HEK293 (cell line): ENCODE results near the gene ZNF593.

Experiments used
- GLI2 ChIP-seq: fragments of 450-650 bp; formaldehyde crosslinking; IDR thresholded peaks from 2 replicates; pipeline ENCODE4; 2017; ENCODE audit warnings: missing biosample characterization, missing genetic modification characterization, low read depth, borderline replicate concordance
- SETDB1 ChIP-seq: IDR thresholded peaks from one replicate; pipeline ENCODE4 v1.6.1; 2017; ENCODE audit warnings: mild to moderate bottlenecking, low read length, moderate library complexity, mixed read lengths; ENCODE audit not compliant: insufficient read length
- TCF7L2 ChIP-seq: IDR thresholded peaks from 2 replicates; pipeline ENCODE4 v1.6.1; 2011; ENCODE audit warnings: low read depth, mild to moderate bottlenecking, inconsistent platforms, low read length, moderate library complexity, borderline replicate concordance
- ZFP69B ChIP-seq: fragments of 450-650 bp; formaldehyde crosslinking; IDR thresholded peaks from 2 replicates; pipeline ENCODE4 v1.5.1; 2016; ENCODE audit warnings: missing biosample characterization, missing genetic modification characterization
- ZNF121 ChIP-seq: fragments of 450-650 bp; formaldehyde crosslinking; IDR thresholded peaks from 2 replicates; pipeline ENCODE4 v1.5.1; 2016; ENCODE audit warnings: missing biosample characterization, missing genetic modification characterization
- ZNF311 ChIP-seq: fragments of 450-650 bp; formaldehyde crosslinking; IDR thresholded peaks from 2 replicates; pipeline ENCODE4 v1.5.1; 2017; ENCODE audit warnings: missing biosample characterization, missing genetic modification characterization, borderline replicate concordance
- TF ChIP-seq, protein P1 (sequence below): fragments of 450-650 bp; formaldehyde crosslinking; IDR thresholded peaks from 2 replicates; pipeline ENCODE4 v1.5.1; 2016; ENCODE audit warnings: missing biosample characterization, missing genetic modification characterization, low read depth
- TF ChIP-seq, protein P2 (sequence below): fragments of 450-650 bp; formaldehyde crosslinking; IDR thresholded peaks from 2 replicates; pipeline ENCODE4 v1.5.1; 2016; ENCODE audit warnings: missing biosample characterization, missing genetic modification characterization
- TF ChIP-seq, protein P3 (sequence below): fragments of 450-650 bp; IDR thresholded peaks from 2 replicates; pipeline ENCODE4 v1.5.1; 2018; ENCODE audit warnings: missing biosample characterization, missing genetic modification characterization
- TF ChIP-seq, protein P4 (sequence below): fragments of 450-650 bp; formaldehyde crosslinking; IDR thresholded peaks from 2 replicates; pipeline ENCODE4 v1.5.1; 2016; ENCODE audit warnings: missing biosample characterization, missing genetic modification characterization

DNA sequence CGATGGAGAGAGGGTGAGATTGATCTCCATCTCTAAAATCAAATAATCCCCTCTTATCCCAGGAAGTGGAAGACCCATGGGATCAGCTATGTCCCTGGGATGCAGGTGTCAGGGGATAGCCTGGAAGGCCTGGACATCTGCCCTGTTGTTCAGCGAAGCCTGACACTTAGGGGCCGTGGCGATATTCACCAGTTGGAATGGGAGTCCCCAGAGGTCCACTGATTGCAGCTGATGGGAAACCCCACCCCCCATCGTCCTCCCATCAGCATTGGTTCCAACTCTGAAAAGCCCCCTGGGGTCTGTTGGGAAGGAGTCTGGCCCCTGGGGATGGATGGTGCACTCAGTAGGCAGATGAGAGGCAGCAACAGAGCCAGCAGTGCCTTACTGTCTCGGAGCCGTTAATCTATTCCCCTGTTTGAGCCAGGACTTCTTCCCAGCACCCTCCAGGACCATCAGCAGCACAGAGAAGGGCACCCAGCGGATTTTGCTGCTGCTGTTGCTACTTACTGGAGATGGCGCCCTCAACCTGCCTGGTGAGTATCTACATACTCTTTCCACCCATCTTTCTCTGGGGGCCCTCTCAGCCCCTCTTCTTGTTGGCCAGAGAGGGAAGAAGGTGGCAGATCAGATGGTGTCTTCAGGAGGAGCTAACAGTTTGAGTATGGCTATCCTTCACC is 34.1 kb downstream of the ZNF593 start:
- TF ChIP-seq, protein P1, sequence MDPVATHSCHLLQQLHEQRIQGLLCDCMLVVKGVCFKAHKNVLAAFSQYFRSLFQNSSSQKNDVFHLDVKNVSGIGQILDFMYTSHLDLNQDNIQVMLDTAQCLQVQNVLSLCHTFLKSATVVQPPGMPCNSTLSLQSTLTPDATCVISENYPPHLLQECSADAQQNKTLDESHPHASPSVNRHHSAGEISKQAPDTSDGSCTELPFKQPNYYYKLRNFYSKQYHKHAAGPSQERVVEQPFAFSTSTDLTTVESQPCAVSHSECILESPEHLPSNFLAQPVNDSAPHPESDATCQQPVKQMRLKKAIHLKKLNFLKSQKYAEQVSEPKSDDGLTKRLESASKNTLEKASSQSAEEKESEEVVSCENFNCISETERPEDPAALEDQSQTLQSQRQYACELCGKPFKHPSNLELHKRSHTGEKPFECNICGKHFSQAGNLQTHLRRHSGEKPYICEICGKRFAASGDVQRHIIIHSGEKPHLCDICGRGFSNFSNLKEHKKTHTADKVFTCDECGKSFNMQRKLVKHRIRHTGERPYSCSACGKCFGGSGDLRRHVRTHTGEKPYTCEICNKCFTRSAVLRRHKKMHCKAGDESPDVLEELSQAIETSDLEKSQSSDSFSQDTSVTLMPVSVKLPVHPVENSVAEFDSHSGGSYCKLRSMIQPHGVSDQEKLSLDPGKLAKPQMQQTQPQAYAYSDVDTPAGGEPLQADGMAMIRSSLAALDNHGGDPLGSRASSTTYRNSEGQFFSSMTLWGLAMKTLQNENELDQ (tag by site-specific recombination), result no peak
- TF ChIP-seq ZNF311 (tag by site-specific recombination), result no peak
- TF ChIP-seq ZNF121, result no peak
- TF ChIP-seq ZFP69B, result no peak
- no peak for TF ChIP-seq SETDB1
- TF ChIP-seq, protein P2, sequence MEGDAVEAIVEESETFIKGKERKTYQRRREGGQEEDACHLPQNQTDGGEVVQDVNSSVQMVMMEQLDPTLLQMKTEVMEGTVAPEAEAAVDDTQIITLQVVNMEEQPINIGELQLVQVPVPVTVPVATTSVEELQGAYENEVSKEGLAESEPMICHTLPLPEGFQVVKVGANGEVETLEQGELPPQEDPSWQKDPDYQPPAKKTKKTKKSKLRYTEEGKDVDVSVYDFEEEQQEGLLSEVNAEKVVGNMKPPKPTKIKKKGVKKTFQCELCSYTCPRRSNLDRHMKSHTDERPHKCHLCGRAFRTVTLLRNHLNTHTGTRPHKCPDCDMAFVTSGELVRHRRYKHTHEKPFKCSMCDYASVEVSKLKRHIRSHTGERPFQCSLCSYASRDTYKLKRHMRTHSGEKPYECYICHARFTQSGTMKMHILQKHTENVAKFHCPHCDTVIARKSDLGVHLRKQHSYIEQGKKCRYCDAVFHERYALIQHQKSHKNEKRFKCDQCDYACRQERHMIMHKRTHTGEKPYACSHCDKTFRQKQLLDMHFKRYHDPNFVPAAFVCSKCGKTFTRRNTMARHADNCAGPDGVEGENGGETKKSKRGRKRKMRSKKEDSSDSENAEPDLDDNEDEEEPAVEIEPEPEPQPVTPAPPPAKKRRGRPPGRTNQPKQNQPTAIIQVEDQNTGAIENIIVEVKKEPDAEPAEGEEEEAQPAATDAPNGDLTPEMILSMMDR (tag by site-specific recombination), result no peak
- TF ChIP-seq, protein P3, sequence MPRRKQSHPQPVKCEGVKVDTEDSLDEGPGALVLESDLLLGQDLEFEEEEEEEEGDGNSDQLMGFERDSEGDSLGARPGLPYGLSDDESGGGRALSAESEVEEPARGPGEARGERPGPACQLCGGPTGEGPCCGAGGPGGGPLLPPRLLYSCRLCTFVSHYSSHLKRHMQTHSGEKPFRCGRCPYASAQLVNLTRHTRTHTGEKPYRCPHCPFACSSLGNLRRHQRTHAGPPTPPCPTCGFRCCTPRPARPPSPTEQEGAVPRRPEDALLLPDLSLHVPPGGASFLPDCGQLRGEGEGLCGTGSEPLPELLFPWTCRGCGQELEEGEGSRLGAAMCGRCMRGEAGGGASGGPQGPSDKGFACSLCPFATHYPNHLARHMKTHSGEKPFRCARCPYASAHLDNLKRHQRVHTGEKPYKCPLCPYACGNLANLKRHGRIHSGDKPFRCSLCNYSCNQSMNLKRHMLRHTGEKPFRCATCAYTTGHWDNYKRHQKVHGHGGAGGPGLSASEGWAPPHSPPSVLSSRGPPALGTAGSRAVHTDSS (tag by site-specific recombination), result no peak
- TF ChIP-seq, protein P4, sequence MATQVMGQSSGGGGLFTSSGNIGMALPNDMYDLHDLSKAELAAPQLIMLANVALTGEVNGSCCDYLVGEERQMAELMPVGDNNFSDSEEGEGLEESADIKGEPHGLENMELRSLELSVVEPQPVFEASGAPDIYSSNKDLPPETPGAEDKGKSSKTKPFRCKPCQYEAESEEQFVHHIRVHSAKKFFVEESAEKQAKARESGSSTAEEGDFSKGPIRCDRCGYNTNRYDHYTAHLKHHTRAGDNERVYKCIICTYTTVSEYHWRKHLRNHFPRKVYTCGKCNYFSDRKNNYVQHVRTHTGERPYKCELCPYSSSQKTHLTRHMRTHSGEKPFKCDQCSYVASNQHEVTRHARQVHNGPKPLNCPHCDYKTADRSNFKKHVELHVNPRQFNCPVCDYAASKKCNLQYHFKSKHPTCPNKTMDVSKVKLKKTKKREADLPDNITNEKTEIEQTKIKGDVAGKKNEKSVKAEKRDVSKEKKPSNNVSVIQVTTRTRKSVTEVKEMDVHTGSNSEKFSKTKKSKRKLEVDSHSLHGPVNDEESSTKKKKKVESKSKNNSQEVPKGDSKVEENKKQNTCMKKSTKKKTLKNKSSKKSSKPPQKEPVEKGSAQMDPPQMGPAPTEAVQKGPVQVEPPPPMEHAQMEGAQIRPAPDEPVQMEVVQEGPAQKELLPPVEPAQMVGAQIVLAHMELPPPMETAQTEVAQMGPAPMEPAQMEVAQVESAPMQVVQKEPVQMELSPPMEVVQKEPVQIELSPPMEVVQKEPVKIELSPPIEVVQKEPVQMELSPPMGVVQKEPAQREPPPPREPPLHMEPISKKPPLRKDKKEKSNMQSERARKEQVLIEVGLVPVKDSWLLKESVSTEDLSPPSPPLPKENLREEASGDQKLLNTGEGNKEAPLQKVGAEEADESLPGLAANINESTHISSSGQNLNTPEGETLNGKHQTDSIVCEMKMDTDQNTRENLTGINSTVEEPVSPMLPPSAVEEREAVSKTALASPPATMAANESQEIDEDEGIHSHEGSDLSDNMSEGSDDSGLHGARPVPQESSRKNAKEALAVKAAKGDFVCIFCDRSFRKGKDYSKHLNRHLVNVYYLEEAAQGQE (tag by site-specific recombination), result no peak
- TF ChIP-seq TCF7L2, result no peak
- no peak for TF ChIP-seq GLI2 (tag by site-specific recombination)
